GM12872 (cell line): ENCODE measurements around the gene ARHGAP44.

ENCODE experiments used
- CTCF ChIP-seq: IDR thresholded peaks from 3 replicates; pipeline ENCODE4 v1.5.1; 2011; ENCODE audit warnings: low read depth, mild to moderate bottlenecking, low read length, moderate library complexity; ENCODE audit not compliant: insufficient read depth

The ARHGAP44 gene

DNA sequence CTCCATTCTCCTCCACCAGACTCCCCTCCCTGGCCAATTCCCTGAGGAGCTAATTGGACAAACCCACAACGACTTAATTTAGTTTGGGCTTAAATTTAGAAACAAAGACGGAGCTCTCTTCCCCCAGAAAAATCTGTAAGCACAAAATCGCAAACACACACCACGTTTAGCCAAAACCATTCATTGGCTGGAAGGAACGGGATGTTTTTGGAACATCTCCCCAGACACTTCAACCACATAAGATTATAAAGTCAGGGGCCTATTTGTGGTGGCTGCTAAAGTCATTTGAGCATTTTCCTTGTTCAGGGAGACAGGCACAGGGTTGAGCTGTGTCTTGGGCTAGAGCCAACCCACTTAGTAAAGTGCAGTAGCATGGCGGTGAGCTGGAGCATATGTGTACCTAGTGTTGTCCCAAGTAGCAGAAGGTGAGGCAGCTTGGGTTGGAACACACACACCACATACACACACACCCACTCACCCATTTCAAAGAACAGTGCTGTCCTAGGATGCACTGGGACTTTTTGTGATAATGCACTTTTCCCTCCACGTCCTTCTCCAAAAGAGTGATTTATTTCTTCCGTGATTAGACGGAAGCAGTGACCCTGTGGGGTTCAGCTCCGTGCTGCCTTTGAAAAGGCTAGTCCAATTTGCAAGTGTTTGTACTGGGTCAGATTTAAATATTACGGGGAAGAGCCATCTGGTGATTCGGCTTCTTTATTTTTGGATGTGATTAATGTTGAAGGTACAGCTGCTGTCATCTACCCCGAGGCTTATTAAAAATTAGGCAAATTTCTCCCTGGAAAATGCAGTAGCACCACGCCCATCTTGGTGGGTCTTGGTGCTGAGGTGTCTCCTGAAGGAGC is 196.4 kb downstream of the ARHGAP44 start:
- no peak for TF ChIP-seq CTCF

DNA sequence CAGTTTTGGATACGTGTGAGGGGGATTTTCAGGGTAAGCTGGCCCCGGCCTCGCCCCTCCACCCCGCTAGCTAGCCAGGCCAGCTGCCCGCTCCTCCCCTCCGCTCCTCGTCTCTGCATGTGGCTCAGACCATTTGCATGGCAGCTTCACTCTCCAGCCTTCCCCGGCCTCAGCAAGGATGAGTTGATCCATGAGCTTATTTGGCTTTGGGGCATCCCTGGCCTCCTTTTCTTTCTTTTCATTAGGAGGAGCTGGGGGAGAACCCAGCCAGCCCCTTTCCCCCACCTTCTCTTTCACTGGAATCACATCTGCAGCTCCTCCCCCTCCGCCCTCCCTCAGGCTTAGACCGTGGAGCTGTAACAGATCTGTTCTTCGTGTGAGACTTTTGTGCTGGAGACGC is 197.8 kb downstream of the ARHGAP44 start:
- no peak for TF ChIP-seq CTCF

GRCh38 chr17:12990041-12990808 is 200.9 kb downstream of the ARHGAP44 start:
- TF ChIP-seq CTCF = no peak

DNA sequence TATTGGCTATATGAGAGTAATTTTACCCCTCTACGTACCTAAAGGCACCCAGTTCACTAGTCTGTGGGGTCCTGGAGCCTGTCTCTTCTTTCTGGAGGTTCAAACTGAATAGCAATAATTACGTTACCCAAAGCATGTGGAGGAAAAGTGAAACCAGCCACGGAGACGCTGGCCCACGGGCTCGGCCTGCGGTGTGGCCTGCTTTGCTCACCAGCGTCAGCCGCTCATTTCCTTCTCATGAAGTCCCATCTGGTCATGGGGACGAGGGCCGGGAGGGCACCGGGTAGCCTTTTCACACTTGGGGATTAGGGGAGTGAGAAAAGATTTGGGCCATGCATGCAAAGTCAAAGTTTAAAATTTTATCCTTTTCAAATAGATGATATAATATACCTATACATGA is 201.6 kb downstream of the ARHGAP44 start:
- TF ChIP-seq CTCF = no peak

DNA sequence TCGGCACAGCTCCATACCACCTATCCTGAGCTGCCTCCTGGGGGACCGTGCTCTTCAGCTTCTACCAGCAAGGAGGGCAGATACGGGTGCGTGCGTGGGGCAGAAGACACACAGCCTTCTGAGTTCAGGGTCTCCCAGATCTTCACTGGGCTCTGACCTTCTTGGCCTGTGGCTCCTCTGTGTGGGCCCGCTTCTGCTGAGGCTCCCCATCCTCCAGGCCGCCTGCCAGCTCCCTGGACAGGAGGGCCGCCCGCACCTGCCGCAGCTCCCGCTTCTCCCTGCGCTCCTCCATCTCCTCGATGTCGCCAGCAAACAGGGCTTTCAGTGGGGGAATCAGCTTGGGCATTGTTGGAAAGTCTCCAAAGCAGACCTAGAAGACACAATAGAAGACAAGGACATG is 203.4 kb downstream of the ARHGAP44 start:
- no peak for TF ChIP-seq CTCF

GRCh38 chr17:12993631-12994030 is 204.3 kb downstream of the ARHGAP44 start:
- TF ChIP-seq CTCF = no peak

- no peak for TF ChIP-seq CTCF
Observed at GRCh38 chr17:12994341-12995074, 205.2 kb downstream of the ARHGAP44 start.
